ENCODE results near the gene AKT1S1. TPM values are rescaled to one million over a fixed set of nuclear protein-coding genes. Genes with fewer than 3 reads are reported as not detected.
A peak's percentile ranks its signal among the peaks of the same experiment; 100 is the strongest.

AKT1S1 gene
- polyA plus RNA-seq, 3 donors, result 36.1 to 46.8 (median 42.8) TPM

DNA sequence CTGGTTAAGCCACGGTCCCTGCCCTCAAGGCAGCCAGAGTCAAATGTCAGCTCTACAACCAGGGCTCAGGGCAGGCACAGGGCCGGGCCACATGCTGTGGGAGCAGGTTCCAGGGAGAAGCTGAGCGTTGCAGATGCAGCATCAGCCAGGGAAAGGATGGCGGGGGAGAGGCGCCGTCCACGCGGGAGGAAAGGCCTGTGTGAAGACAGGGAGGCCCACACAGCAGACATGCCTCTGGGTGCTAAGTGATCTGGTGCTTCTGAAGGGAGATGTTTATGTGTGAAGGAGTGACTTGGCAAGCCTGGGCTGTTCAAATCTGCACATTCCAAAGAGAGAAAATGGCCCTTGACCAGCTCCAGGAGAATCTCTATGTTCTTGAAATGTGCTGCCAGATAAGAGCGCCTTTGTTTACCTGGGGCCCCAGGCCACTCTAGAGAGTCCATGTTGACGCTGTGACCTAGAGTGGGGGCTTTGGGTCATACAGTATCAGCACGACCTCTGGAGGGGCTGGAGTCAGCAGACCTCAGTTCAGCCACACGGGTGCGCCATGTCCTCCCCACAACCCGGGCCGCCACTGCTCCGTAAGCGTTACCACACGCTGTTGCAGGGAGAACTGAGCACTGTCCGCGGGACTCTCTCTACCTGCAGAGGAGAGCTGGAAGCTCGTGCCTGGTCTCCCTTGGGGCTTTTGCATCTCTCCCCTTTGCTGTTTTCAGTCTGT lies 36.0 kb upstream of the AKT1S1 start:
- DNase-seq, result no peak

DNA sequence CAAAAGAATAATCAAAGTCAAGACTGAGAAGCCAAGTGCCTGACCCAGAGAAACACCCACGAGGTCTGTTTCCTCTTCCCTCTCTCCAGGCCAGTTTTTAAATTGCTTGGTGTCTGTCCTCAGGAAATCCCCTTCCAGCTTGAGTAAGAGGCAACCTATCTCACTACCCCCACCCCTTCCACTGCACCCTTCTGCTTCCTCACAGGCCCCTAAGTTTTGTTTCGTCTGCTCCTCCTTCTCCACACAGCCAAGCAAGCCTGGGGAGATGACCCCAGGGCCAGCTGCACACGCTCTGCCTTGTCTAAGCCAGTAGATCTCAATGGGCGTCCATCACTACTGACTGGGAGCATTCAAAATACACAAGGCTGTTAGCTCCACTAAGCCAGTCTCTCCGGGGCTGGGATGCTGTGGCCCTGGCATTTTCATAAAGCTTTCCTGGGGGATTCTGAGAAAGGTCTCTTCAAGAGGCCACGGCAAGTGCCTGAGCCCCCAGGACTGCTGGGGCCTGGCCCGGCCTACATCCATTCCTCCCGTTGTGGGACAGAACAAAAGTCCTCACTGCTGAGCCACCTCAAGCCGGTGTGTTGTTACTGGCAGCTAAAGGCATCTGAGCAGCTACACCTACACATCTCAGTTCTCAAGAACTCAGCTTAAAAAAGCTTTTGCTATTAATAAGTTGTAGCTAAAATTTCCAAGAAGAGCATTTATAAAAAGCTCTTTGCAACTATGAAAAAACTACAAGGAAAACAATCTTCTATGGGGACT lies 34.4 kb upstream of the AKT1S1 start:
- no peak for DNase-seq

DNA sequence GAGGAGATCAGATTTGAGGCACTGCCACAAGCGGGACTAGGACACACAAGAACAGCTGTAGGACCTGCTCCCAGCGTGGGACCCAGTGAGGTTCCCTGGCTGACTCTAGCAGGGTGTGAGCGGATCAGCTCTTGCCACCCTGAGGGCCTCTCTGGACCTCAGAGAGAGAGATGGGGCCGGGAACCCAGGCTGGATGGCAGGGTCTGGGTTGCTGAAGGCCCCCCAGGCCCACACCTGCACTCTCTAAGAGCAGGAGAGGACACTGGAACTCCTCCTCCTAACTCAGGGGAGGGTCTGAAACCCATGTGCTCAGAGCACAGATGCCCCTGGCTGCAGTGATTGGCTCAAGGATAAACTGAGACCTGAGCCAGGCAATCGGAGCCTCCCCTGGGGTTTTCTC lies 33.0 kb upstream of the AKT1S1 start:
- no peak for DNase-seq

DNA sequence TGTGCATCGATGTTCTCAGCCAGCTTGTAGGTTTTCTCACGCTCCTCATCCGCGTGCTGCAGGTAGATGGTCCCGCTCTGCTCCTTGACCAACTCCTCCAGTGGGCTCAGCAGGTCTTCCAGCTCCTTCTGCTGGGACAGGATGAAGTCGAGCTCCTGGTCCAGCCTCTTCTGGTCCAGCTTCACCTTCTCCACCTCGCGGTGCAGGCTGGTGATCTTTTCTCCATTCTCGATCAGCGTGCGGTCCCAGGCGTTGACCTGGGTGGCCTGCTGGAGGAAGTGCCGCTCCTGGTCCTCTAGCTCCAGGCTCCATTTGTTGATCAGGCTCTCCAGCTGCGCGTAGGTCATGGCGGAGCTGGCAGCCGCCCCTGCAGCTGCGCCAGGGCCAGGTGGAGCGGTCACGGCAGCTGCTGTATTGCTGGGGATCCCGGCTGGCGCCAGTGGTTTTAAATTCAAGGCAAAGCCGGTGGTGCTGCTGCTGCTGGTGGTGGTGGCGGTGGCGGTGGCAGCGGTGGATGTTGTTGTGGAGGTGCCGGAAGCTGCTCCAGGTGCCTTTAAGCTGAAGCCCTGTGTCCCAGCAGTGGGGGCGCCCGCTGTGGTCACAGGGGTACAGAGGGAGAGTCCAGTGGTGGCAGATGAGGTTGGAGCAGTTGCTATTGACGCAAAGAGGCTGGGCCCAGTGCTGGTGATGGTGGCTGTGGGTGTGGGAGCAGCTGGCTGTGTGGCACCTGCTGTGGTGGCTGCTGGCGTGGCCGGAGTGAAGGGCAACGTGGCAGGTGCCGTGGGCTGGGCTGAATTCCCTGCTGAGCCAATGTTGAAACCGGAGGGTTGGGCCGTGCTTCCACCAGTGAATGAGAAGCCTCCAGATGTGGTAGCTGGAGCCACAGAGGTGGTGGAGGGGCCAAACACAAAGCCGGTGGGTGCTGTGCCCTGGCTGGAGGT lies 31.6 kb upstream of the AKT1S1 start:
- DNase-seq, result no peak

DNA sequence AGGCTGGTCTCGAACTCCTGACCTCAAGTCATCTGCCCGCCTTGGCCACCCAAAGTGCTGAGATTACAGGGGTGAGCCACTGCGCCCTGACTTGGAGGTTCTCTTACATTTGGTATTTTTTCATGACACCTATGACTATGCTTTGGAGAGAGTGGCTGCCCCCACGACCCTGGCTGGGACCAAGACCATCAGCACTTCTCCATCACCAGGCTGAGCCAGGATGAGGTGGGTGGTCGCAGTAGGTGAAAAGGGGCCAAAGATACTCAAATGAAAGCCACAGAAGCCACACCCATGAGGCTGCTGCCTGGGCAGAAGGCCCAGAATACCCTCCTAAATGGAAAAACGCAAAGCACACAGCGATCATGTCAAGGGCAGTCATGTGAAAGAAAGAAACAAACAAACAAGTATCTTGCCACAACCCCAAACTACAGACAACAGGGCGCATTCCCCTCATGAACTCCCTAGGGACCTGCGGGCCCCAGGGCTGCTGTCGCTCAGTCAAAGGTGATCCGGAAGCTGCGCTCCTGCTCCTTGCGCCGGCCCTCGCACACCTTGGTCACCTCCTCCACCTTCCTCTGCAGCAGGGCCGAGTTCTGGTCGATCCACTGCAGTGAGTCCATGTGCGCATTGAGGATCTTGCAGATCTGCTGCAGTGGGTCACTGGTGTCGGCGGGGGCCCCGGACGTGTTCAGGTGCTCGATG lies 30.7 kb upstream of the AKT1S1 start:
- no peak for DNase-seq

DNA sequence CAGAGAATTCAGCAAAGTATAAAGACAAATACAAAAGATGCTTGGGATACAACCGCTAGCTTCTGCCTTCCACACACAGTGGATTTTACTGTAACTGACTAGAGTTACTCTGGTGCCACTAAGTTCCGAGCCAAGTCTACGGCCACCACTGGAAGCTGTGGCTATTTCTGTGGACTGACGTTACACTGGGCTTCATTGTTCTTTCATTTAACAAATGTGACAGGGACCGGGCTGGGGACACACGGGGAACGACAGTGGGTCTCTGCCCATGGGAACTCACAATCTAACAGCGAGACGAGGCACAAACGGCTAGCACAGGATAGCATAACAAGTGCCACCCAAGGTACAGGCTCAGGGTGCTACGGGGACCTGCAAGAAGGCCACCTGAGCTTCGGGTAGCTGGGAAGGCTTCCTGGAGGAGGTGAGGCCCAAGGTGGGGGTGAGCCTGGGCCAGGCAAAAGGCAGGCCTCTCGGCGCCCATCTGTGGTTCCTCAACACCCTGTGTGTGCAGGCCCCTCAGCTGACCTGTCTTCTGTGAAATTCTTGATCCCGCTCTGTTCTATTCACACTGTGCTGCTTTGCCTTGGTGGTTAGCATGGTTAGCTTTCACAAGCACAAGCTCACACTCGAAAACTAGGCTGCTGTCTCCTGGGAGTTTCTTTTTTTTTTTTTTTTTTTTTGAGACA lies 29.9 kb upstream of the AKT1S1 start:
- DNase-seq, result no peak

DNA sequence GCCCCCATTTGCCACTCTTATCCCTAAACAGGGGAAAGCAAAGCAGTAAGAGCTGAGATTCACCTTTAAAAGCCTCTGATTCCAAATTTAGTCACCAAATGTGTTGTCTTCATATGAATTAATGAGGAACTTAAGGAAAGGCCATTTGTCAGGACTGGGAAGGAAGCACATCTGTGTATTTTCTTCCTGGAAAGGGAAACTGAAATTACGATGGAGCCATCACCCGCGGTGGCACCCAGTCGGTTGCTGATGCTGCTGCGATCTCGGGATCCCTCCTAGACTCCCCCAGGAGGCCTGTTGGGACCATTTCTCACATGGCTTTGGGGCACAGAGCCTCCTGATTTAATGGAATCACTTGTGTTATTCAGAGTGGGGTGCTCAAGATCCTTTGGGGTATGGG lies 27.0 kb upstream of the AKT1S1 start:
- no peak for DNase-seq

DNA sequence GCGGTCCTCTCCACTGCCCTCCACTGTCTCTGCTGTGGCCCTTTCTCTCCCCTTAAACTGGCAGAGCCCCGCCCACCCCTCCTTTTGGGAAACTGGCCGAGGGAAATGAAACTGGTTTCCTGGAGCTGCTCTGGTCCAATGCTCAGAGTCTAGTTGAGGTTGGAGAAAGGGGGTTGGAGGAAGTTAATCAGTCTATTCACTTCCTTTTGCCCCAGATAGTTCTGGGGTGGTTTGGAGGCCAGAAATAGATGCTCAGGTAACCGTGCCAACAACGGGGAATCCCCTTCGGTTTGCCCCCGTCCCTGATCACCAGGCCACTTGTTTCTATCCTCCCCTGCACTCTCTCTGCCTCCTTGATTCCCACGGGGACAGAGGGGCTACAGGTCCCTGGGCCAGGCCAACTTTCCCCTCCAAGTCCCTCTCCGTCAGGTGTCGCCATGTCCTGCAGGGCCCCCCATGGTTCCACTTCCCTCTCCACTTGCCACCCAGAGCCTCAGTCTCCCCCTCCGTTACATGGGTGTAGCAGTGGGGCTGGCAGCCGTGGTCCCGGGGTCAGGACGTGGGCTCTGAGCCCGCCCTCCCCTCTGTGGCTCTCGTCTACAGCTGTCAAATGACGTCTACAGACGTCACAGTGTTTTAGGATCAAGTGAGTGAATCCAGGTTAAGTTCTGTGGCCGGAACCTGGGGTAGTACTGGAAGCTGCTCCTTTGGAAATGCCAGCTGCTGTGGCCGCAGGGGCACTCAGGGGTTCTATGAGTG lies 19.9 kb upstream of the AKT1S1 start, which contains the start of gene IL4I1:
Gene IL4I1 (minus strand): TSS at position 25 of the 759 bp plus-strand sequence. CDS start 727 bp downstream, outside the sequence.
- DNase-seq, result no peak

DNA sequence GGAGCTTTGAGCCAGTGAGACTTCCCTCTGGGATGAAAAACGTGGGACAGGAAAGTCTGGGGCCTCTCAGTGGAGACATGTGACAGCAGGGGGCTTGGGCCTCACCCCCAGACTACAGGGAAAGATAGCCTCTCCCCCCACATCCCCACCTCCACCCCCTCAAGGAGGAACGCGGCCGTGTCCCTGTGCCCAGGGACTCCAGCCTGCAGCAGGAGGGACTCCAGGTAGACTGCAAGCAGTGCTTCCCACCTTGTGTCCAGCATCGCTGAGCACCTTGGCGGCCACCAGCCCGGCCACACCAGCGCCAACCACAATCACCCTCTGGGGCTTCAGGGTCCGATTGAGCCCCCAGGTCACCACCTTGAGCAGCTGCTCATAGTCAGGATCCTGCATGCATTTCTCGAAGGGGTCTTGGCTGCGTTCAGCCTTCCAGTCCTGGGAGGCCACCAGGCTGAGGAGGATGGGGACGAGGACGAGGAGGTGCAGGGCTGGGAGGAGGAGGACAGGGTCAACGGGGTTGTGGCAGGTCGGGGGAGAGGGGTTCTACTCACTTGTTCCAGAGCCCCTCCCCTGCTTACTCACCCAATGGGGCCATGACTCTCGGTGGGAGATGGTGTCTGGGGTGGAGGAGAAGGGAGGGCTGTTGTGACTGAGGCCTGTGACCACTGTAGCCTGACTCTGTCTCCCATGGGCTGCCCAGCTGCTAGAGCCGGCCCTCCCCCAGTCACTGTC lies 18.6 kb upstream of the AKT1S1 start:
- no peak for DNase-seq

DNA sequence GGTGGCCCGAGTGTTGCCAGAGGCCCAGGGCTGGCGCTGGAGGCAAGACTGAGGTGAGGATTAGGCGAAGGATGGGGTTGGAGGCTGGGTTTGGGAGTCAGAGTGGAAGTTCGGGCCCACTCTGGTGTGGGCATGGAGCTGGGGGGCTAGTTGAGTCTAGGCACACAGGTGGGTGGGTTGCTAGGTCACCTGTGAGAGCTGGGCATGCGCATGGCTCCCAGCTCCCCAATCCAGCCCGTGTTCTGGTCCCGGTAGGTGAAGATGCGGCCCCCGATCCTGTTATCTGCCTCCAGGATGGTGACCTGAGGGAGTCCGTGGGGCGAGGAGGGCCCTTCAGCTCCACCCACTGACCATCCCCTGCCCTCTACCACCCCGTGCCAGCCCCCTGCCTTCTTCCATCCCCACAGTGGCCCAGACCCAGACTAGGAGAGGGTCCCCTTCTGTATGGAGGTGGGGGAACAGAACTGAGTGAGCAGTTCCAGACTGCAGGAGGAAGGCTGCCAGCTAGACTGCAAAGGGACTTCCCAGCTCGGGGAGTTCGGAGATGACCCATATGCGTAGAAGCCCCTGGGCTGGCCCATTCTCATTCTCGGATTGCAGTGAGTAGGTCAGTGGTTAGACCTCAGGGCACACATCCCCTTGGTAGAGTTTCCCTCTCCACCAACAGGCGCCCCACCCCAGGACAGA lies 17.9 kb upstream of the AKT1S1 start:
- DNase-seq, result no peak

DNA sequence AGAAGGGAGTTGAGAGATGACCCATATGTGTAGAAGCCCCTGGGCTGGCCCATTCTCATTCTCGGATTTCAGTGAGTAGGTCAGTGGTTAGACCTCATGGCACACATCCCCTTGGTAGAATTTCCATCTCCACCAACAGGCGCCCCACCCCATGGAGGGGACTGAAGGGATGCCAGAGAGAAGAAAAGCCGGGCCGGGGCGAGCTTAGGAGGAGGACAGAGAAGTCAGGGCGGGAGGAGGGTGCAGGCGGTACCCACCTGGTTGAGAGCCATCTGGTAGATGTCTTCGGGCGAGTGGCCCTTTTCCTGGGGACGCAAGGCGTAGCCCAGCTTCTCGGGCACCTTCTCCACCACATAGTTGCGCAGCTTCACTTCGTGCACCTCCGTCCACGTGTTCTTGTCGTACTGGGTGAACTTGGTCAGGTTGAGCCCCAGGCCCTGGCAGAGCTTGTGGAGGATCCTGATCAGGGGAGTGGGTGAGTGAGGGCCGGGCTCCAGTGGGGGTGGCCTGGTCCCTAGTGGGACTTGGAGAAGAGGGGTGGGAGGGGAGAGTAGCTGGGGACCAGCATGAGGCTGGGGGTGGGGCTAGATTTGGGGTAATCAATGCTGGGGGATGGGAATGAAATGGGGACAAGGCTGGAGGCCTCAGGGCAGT lies 17.0 kb upstream of the AKT1S1 start:
- no peak for DNase-seq

DNA sequence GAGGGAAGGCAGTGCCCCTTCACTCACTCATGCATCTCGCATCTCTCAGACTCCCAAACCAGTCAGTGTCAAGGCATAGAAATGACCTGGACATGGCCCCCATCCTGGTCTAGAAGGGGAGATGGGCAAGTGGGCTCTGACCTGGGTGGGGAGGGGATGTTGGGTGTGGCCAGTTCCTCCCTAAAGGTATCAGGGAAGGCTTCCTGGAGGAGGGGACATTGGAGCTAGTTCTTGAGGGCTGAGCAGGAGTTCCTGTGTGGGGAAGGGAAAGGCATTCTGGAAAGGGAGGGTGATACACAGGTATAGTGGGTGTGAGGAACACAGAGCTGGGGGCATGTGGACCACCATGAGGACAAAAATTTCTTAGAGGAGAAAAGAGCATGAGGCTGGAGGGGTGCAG lies 15.6 kb upstream of the AKT1S1 start:
- no peak for DNase-seq

DNA sequence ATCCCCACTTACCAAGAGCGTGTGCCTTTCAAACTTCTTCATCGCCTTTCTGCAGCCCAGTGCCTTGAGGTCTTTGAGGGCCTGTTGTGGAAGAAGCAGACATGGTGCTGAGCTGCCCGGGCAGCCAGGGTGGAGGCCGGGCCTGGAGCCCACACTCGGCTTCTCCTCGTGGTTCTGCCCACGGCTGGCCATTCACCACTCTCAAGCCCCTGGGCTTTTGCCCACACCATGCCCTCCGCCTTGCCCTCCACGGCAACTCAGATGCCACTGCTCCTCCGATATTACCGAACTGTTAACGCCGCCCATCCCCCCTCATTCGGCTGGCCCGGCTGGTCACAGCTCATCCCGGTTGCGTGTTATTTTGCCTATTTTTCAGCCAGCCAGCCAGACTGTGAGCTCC lies 14.2 kb upstream of the AKT1S1 start:
- no peak for DNase-seq

DNA sequence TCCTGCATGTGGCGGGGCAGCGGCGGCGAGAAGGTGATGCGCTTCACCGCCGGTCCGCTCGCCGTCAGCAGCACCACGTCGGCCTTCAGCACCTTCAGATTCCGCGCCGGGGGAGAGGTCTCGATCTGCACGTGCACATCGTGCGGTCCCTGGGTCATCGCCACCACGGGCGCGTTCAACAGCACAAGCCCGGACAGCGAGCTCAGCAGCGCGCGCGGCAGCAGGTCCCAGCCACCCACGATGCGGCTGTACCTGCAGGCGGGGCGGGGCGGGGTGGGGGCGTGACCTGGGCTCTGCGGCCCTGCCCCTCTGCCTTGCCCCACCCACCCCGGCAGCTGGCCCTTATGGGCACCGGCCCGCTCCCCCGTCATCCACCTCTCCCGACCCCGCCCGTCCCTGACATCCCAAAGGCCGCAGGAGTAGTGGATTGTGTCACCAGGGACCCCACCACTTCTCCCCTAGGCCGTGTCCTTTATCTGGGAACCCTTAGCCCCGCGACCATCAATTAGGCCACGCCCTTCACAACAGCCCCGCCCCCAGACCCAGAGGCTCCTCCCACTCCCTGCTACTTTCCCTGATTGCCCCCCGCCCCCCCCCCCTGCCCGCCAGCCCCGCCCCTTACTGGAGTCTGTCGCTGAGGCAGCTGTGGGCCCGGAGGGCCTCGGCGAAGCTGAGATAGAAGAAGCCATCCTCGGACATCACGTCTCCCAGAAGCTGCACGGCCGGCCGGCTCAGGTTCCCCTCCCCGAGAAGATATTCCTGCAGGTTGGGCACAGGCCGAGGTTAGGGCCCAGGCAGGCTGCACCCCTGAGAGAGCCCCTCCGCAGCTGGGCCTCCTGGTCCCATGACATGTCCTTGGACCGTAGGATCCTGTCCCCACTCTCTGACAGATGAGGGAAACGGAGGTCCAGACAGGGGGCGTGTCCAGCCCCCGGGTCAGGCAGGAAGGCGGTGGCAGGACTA lies 13.5 kb upstream of the AKT1S1 start:
- no peak for DNase-seq

DNA sequence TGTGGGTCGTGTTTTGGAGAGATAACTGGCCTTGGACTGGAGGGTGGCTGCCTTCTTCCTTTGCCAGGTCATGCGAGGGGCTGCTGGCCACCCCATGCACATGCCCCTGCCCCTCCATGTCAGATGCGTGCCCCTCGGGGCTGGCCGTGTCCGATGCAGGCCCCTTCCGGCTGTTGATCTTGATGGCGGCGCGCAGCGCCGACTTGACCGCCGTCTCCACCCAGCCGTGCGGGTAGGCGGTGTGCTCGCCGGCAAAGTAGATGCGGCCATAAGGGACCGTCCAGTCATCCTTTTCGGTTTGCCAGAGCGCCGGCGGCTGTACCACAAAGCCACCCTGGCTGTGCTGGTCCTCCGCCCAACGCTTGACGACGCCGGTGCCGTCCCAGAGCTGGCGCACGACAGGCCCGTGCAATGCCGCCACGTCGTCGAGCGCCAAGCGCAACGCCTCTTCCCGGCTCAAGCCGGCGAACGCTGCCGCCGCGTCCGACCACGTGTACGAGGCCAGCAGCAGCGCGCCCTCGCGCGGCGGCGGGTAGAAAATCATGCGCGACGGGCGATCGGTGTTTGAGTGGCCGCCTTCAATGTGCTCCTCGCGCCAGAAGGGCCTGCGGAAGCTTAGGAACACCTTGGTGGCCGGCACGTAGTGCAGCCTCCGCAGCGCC lies 12.7 kb upstream of the AKT1S1 start:
- DNase-seq, result peak; percentile 74

DNA sequence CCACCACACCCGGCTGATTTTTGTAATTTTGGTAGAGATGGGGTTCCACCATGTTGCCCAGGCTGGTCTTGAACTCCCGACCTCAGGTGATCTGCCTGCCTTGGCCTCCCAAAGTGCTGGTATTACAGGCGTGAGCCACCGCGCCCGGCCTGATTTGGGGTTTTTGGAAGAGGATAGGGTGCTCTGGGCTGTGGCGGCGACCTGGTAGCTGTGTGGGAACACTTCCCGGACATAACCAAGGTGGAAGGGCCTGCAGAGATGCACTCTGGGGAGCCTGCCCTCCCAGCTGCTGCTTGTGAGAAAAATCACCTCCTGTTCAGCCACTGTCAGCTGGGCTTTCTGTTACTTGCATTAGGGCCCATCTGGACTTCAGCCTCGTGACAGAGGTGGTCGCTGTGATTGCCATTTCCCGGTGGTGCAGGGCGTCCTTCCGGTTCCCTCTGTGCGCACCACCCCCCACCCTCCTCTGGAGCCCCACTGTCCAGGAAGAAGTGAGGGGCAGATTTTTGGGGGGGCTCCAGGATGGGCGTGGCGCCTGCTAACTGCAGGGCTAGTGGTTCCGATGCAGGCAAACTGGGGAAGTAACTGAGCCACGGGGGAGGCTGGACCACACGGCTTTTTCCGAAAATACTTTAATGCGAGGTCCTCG lies 12.0 kb upstream of the AKT1S1 start:
- no peak for DNase-seq
